Activated CD4-positive, CD25-positive, alpha-beta regulatory T cell treated with anti-CD3 and anti-CD28 coated beads, Interleukin-2, amount 50 U/mL, for 16 hours (primary cell): ENCODE results near the gene MIGA2.
"Not testable (repeated sequence)": the region's sequence is repeated elsewhere in the genome, so short reads cannot be mapped to it uniquely, and the experiment has no call there.

Experiments
- DNase-seq: peaks from one replicate; pipeline ENCODE4 v3.0.0-alpha.2; 2020; ENCODE audit warnings: low read depth, low spot score

Gene MIGA2

GRCh38 chr9:129100383-129101169, 64.2 kb downstream of the MIGA2 start:
- no peak for DNase-seq

- DNase-seq: no peak
These were observed 64.9 kb downstream of the MIGA2 start for GRCh38 chr9:129101279-129101678.

- no peak for DNase-seq
These were observed 65.7 kb downstream of the MIGA2 start for GRCh38 chr9:129102095-129102525.

- DNase-seq: no peak
These were observed 66.6 kb downstream of the MIGA2 start for GRCh38 chr9:129102791-129103594.

- no peak for DNase-seq
These were observed 67.2 kb downstream of the MIGA2 start for GRCh38 chr9:129103595-129103965.

- no peak for DNase-seq
These were observed 67.6 kb downstream of the MIGA2 start for GRCh38 chr9:129104051-129104450.

GRCh38 chr9:129105857-129106694, 69.7 kb downstream of the MIGA2 start:
- DNase-seq: no peak

- no peak for DNase-seq
These were observed 71.2 kb downstream of the MIGA2 start for GRCh38 chr9:129107651-129108050.

GRCh38 chr9:129108083-129108804, 71.8 kb downstream of the MIGA2 start:
- no peak for DNase-seq

GRCh38 chr9:129108805-129109536, 72.5 kb downstream of the MIGA2 start:
- no peak for DNase-seq

GRCh38 chr9:129109537-129109903, 73.1 kb downstream of the MIGA2 start:
- DNase-seq: no peak

GRCh38 chr9:129109952-129110739, 73.7 kb downstream of the MIGA2 start:
- DNase-seq: no peak

- peak; percentile 89 for DNase-seq
These were observed 74.5 kb downstream of the MIGA2 start, which contains the start of the genes CRAT and PTPA for GRCh38 chr9:129110740-129111527. CRAT (minus strand) TSS chr9:129110793; CDS start chr9:129110509, 284 bp downstream. PTPA (plus strand) TSS chr9:129111415; CDS start chr9:129111601, 186 bp downstream.

GRCh38 chr9:129111528-129112151, 75.2 kb downstream of the MIGA2 start:
- no peak for DNase-seq

- not testable (repeated sequence) for DNase-seq
These were observed 76.1 kb downstream of the MIGA2 start for GRCh38 chr9:129112526-129112925.

- DNase-seq: no peak
These were observed 77.3 kb downstream of the MIGA2 start for GRCh38 chr9:129113645-129114304.

GRCh38 chr9:129118799-129119198, 82.4 kb downstream of the MIGA2 start:
- DNase-seq: no peak

- DNase-seq: no peak
These were observed 85.1 kb downstream of the MIGA2 start for GRCh38 chr9:129121483-129121882.
